ENCODE results near the gene SIPA1. TPM values are rescaled to one million over a fixed set of nuclear protein-coding genes. Genes with fewer than 3 reads are reported as not detected.
"Not testable (repeated sequence)": the region's sequence is repeated elsewhere in the genome, so short reads cannot be mapped to it uniquely, and the experiment has no call there.

SIPA1 gene
- total RNA-seq, 2 experiments from 2014 or later, result 146 to 150 TPM

DNA sequence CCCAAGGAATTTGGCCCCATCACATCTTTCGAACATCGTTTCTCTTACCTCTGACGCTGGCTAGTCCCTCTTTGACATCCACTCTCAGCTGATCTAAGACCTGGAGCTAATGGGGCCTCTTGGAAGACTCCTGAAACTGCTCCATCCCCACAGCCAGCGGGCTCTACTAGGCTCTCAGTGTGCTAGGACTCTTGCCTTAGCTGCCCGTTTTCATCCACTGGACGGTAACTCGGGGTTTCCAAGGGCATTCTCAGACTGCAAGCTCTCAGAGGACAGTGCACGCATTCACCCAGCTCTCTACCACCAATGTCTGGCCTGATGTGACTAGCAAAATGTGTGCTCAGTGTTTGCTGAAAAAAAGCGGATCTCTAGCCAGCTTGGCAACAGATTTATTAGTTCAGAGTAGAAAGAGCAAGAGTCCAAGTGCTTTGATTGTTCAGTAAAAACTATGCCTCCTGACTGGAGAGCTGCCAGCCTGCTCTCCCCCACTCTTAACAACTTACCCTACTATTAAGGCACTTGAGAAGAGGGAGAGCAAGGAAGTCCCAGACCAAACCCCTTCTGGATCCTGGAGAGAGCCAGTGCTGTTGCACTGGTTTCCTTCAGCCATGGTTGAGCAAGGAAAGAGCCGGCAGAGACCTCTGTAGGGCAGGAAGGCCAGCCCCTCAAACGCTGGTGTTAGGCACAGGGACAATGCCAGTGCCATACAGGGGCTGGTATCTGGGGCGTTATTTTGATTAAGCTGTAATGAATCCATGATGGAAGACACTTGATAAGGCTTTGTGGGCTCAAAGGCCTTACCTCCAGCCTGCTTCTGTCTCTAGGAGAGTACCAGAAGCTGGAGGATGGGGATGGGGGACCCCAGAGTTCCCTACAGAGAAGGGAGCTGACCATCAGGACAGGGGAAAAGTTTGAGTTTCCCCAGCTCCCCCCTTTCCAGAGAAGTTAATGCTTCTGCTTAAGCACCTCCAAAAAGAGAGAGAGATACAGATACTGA lies 15.6 kb downstream of the SIPA1 start:
- intact Hi-C loops (cut with micrococcal nuclease), result loop anchor here (2.0 to 5.0 kb wide), 3 partner anchors 15 to 271 kb away; partner anchors contain the start of genes SIPA1 and SLC25A45
- CTCF ChIA-PET, result interaction anchor here (0.7 kb wide), 1 partner anchor 30 kb away, joined by 3 read pairs; no protein-coding TSS in a partner anchor
- Mint-ChIP-seq H3K36me3 (ENCODE audit: low read depth) (peaks cover 27% of the 10 kb centered on the region), H3K4me1 (ENCODE audit: low read depth) (peaks cover 46% of the 10 kb centered on the region), H3K27me3 (ENCODE audit: low read depth) (no peaks in the 10 kb centered on the region), H3K4me3 (peak overlapping the region; percentile 80), H3K27ac (peak overlapping the region; percentile 94), H3K9me3 (no peaks in the 10 kb centered on the region)
- no peak for DNase-seq

GRCh38 chr11:65654375-65655349 lies 16.8 kb downstream of the SIPA1 start:
- CTCF ChIA-PET, result no interaction called here
- peak overlapping the region; percentile 51 for H3K27ac Mint-ChIP-seq
- peaks cover 34% of the 10 kb centered on the region for H3K36me3 Mint-ChIP-seq (ENCODE audit: low read depth)
- H3K27me3 Mint-ChIP-seq (ENCODE audit: low read depth), result no peaks in the 10 kb centered on the region
- peaks cover 54% of the 10 kb centered on the region for H3K4me1 Mint-ChIP-seq (ENCODE audit: low read depth)
- H3K9me3 Mint-ChIP-seq, result no peaks in the 10 kb centered on the region
- DNase-seq, result no peak
- H3K4me3 Mint-ChIP-seq, result no peak overlapping the region
- intact Hi-C loops (cut with micrococcal nuclease), result loop anchor here (5.0 kb wide), 1 partner anchor 272 kb away; the partner anchor contains the start of gene SLC25A45

DNA sequence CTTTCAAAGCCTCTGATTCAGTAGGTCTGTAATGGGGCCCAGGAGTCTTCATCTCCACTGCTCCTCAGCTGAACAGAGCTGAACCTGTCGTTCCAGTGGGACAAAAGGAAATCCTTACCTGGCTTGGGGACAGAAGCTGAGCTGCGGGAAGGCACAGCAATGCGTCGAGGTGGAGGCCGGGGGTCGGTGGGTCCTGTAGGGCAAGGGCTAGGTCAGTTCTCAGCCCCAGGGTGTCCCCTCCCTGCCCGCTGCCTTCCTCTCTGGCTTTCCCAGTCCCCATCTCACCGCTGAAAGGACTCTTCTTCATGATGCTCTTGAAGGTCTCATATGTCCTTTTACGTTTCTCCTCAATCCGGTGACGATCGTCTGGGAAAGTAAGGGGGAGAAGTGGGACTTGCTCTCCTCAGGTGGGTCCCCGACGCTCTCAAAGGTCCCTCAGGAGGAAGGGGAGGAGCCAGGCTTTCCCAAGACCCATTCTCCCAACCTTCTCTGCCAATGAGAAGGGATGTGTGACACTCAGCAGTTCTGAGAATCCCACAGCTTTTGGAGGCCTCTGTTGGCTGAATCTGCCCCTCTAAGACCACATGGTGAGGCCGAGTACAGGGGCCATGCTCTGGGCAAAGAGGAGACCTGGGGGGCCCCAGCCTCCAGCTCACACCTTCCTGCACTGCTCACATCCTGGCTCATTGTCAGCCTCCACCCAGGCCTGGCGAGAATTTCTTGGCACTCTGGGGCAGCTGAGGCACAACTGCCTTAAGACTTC lies 17.9 kb downstream of the SIPA1 start:
- DNase-seq, result no peak
- CTCF ChIA-PET, result no interaction called here
- Mint-ChIP-seq H3K4me1 (ENCODE audit: low read depth) (peaks cover 64% of the 10 kb centered on the region), H3K36me3 (ENCODE audit: low read depth) (peaks cover 40% of the 10 kb centered on the region), H3K27me3 (ENCODE audit: low read depth) (no peaks in the 10 kb centered on the region), H3K4me3 (no peak overlapping the region), H3K27ac (peak overlapping the region; percentile 65), H3K9me3 (no peaks in the 10 kb centered on the region)
- intact Hi-C loops (cut with micrococcal nuclease), result no loop called here

DNA sequence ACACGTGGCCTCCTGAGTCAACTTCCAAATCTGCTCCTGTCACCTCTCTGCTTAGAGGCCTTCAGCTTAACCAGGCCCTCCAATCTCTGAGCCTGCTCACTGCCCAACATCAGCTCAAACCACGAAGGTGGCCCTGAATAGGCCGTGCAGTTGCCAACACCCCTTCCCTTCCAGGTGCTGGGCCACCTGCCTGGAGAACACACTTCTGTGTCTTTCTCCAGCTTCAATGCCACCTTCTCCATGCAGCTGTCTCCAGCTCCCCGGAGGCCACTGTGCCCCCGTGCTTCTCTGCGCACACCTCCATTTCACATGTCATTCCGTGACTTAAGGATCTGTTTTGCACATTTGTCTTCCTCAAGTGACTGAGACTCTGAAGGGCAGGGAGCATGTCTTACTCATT lies 19.5 kb downstream of the SIPA1 start:
- H3K27me3 Mint-ChIP-seq (ENCODE audit: low read depth), result no peaks in the 10 kb centered on the region
- DNase-seq, result no peak
- no peak overlapping the region for H3K4me3 Mint-ChIP-seq
- peak overlapping the region; percentile 70 for H3K27ac Mint-ChIP-seq
- peaks cover 47% of the 10 kb centered on the region for H3K36me3 Mint-ChIP-seq (ENCODE audit: low read depth)
- H3K9me3 Mint-ChIP-seq, result no peaks in the 10 kb centered on the region
- CTCF ChIA-PET, result interaction anchor here (0.9 kb wide), 1 partner anchor 15 kb away, joined by 3 read pairs; no protein-coding TSS in a partner anchor
- intact Hi-C loops (cut with micrococcal nuclease), result no loop called here
- H3K4me1 Mint-ChIP-seq (ENCODE audit: low read depth), result peaks cover 64% of the 10 kb centered on the region

GRCh38 chr11:65658174-65659021 lies 20.5 kb downstream of the SIPA1 start:
- Mint-ChIP-seq H3K27me3 (ENCODE audit: low read depth) (no peaks in the 10 kb centered on the region), H3K9me3 (no peaks in the 10 kb centered on the region), H3K36me3 (ENCODE audit: low read depth) (peaks cover 47% of the 10 kb centered on the region), H3K4me1 (ENCODE audit: low read depth) (peaks cover 57% of the 10 kb centered on the region), H3K27ac (peak overlapping the region; percentile 70), H3K4me3 (no peak overlapping the region)
- DNase-seq, result no peak
- intact Hi-C loops (cut with micrococcal nuclease), result no loop called here
- CTCF ChIA-PET, result interaction anchor here (1.0 kb wide), 1 partner anchor 118 kb away, joined by 3 read pairs; no protein-coding TSS in a partner anchor

GRCh38 chr11:65660038-65660437 lies 22.1 kb downstream of the SIPA1 start:
- CTCF ChIA-PET, result interaction anchor here (0.9 kb wide), 1 partner anchor 21 kb away, joined by 3 read pairs; no protein-coding TSS in a partner anchor
- Mint-ChIP-seq H3K9me3 (no peaks in the 10 kb centered on the region), H3K27me3 (ENCODE audit: low read depth) (no peaks in the 10 kb centered on the region), H3K4me1 (ENCODE audit: low read depth) (peaks cover 54% of the 10 kb centered on the region), H3K36me3 (ENCODE audit: low read depth) (peaks cover 45% of the 10 kb centered on the region), H3K27ac (peak overlapping the region; percentile 51), H3K4me3 (no peak overlapping the region)
- intact Hi-C loops (cut with micrococcal nuclease), result no loop called here
- DNase-seq, result no peak

DNA sequence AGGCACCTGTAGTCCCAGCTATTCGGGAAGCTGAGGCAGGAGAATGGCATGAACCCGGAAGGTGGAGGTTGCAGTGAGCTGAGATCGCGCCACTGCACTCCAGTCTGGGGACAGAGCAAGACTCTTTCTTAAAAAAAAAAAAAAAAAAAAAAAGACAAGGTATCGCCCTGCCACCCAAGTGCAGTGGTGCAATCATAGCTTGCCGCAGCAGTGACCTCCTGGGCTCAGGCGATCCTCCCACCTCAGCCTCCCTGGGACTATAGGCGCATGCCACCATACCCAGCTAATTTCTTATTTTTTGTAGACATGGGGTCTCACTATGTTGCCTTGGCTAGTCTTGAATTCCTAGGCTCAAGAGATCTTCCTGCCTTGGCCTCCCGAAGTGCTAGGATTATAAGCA lies 23.0 kb downstream of the SIPA1 start:
- DNase-seq; H3K27me3 Mint-ChIP-seq (ENCODE audit: low read depth); intact Hi-C loops (cut with micrococcal nuclease); H3K9me3 Mint-ChIP-seq: not testable (repeated sequence)
- peak overlapping the region; percentile 85 for H3K4me3 Mint-ChIP-seq
- H3K27ac Mint-ChIP-seq, result peak overlapping the region; percentile 89
- peaks cover 39% of the 10 kb centered on the region for H3K36me3 Mint-ChIP-seq (ENCODE audit: low read depth)
- CTCF ChIA-PET, result interaction anchor here (0.7 to 0.9 kb wide), 2 partner anchors 22 to 36 kb away, joined by 3 read pairs; no protein-coding TSS in a partner anchor
- peaks cover 51% of the 10 kb centered on the region for H3K4me1 Mint-ChIP-seq (ENCODE audit: low read depth)

GRCh38 chr11:65661599-65662246 lies 23.8 kb downstream of the SIPA1 start:
- intact Hi-C loops (cut with micrococcal nuclease), result no loop called here

DNA sequence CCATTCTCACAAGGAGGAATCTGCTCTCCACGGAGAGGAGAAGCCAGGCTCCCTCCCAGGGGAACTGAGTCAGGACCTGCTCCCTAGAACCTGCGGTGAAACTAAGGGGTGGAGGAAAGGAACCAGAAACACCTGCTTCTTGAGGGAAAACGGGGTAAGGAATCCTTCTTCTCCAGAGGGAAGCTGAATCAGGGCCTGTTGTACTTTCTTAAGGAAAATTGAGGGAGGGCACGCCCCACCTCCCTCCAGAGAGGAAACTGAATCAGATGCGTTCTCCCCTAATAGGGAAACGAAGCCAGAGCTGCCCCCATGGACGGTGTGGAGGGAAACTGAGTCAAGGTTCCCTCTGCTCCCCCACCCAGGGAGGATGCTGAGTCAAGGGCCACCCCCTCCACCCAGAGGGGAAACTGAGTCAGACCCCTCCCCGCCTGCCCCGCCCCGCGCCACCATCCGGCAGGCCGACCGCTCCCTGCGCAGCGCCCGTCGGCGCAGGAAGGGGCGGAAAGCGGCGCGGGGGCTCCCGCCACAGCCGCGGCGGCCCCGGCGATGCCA lies 24.4 kb downstream of the SIPA1 start:
- Mint-ChIP-seq H3K36me3 (ENCODE audit: low read depth) (peaks cover 29% of the 10 kb centered on the region), H3K4me1 (ENCODE audit: low read depth) (peaks cover 40% of the 10 kb centered on the region), H3K27me3 (ENCODE audit: low read depth) (no peaks in the 10 kb centered on the region), H3K27ac (peak overlapping the region; percentile 89), H3K9me3 (no peaks in the 10 kb centered on the region), H3K4me3 (peak overlapping the region; percentile 85)
- intact Hi-C loops (cut with micrococcal nuclease), result no loop called here
- CTCF ChIA-PET, result interaction anchor here (0.8 to 1.0 kb wide), 2 partner anchors 8 to 121 kb away, joined by 3 read pairs; no protein-coding TSS in a partner anchor
- DNase-seq, result no peak

More at GRCh38 chr11:65661599-65662246, 23.8 kb downstream of the SIPA1 start:
- H3K9me3 Mint-ChIP-seq, result no peaks in the 10 kb centered on the region
- peaks cover 35% of the 10 kb centered on the region for H3K36me3 Mint-ChIP-seq (ENCODE audit: low read depth)
- H3K27ac Mint-ChIP-seq, result peak overlapping the region; percentile 89
- no peak for DNase-seq
- CTCF ChIA-PET, result interaction anchor here (0.7 kb wide), 1 partner anchor 37 kb away, joined by 3 read pairs; no protein-coding TSS in a partner anchor
- H3K4me1 Mint-ChIP-seq (ENCODE audit: low read depth), result peaks cover 45% of the 10 kb centered on the region
- no peaks in the 10 kb centered on the region for H3K27me3 Mint-ChIP-seq (ENCODE audit: low read depth)
- peak overlapping the region; percentile 85 for H3K4me3 Mint-ChIP-seq
